ENCODE data around the gene IFNL1.
A peak's percentile ranks its signal among the peaks of the same experiment; 100 is the strongest.
"Not testable (repeated sequence)": the region's sequence is repeated elsewhere in the genome, so short reads cannot be mapped to it uniquely, and the experiment has no call there.

The IFNL1 gene

DNA sequence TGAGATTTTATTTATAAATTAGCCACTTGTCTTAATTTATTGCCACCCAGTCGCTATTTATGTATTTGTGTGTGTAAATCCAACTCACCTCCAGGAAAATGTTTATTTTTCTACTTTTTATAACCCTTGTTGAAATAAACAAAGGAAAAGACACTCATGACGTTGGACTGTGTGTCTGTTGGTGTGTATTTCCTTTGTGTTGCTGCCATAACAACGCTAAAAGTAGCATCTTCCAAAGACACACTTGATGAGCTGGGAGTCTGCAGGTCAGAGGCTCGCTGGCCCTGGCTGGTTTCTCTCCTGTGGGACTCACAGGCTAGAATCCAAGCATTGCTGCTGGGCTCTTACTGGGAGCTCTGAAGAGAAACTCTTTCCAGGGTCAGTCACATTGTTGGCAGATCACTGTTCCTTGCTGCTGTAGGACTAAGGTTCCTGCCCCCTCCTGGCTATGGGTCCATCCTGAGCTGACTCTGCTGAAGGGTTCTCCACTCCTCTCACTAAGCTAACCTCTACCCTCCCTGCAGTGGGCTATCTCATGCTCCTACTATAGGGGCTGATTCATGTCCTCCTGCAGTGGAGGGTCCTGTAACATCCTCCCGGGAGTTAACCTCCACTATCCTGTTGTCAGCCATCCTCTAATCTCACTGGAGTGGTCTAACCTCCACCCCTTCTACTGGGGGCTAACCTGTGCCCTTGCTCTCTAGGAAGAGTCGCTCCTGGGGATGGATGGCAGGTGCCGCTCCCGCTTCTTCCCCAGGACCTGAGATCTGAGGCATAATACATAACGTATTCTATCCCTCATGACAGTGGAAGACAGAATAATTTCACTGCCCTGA lies 26.0 kb upstream of the IFNL1 start:
- DNase-seq: no peak

DNA sequence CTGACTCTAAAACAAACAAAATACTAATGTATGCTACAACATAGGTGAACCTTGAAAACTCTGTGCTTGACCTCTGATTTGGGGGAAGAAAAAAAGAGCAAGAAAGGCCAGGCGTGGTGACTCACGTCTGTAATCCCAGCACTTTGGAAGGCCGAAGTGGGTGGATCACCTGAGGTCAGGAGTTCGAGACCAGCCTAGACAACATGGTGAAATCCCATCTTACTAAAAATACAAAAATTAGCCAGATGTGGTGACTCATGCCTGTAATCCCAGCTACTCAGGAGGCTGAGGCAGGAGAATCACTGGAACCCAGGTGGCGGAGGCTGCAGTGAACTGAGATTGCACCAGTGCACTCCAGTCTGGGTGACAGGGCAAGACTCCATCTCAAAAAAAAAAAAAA lies 22.3 kb upstream of the IFNL1 start:
- DNase-seq: not testable (repeated sequence)

DNA sequence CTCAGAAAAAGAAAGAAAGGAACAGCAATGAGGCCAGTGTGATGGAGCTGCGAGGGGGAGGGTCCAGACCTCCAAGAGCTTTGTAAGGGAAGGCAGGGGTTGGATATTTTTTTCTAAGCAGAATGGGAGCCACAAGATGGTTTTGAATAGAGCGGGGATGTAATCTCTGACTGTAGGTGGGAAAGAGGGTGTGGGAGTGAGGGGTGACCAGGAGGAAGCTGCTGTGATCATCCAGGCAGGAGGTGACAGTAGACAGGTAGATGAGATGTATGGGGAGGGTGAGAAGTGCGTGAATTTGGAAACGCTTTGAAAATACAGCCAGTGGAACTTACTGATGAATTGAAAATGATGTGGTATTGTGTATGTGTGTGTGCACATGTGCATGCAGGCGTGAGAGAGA lies 20.6 kb upstream of the IFNL1 start:
- no peak for DNase-seq

DNA sequence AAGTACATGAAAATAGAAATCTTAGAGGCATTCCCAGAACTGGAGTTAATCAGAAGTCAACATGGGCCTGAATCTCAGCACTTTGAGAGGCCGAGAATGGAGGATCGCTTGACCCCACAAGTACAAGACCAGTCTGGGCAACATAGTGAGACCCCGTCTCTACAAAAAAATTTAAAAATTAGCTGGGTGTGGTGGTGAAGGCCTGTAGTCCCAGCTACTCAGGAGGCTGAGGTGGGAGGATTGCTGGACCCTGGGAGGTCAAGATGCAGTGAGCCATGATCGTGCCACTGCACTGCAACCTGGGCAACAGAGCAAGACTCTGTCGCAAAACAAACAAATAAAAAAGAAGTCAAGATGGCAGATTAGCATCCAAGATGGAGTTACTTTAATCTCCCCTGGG lies 19.5 kb upstream of the IFNL1 start:
- DNase-seq: no peak

DNA sequence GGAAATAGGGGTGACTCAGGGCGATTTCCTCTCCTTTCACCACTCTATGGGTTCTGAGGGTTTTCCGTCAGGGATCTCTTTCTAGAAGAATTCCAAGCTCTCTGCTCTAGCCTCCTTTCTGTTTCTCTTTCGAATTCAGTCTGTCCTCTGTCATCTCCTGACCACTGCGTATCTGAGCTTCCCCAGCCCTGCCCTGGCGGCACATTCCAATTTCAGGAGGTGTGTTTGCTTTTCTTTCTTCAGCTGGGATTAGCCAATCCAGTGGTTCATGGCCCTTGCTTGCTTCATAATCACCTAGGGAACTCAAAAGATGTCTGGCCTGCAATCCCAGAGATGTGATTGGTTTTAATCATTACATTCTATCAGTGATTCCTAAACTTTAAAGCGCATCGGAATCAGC lies 18.6 kb upstream of the IFNL1 start:
- no peak for DNase-seq

DNA sequence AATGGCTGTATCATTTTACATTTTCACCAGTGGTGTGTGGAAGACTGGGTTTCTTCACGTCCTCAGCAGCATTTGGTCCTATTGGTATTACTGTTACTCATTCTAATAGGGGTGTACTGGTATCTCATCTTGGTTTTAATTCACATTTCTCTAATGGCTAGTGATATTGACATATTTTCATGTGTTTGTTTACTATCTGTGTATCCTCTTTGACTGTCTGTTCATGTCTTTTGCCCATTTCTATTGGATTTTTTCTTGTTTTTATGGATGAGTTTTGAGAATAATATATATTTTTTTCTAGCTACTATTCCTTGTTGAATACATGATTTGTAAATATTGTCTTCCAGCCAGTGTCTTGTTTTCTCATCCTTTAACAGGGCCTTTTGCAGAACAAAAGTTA lies 14.2 kb upstream of the IFNL1 start:
- DNase-seq: no peak

DNA sequence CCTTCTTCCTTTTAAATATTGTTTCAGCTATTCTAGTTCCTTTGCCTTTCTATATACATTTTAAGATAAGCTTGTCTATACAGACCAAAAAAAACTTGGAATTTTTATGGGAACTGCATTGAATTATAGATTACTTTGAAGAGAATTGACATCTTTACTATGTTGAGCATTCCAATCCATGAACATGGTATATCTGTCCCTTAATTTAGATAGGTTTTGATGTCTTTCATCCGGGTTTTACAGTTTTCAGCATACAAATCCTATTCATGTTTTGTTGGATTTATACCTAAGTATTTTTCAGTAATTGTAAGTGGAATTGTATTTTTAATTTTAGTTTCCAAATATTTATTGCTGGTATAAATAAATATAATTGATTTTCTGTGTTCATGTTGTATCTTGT lies 12.2 kb upstream of the IFNL1 start:
- no peak for DNase-seq

DNA sequence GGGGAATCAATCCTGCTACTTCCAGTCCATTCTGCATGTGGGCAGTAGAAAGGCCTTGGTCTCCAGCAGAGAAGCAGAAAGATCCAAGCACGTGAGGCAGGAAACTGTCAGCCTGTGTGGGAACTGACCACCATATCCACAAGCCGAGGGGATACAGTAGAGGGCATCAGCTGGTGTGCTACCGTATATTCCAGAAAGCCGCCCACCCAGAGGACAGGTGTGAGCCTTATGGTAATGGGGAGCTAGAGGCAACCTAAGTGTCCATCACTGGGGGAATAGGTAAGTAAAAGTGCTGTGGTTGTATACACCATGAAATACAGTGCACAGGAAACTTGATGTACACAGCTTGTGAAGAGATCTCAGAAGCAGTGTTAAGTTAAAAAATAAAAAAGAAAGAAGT lies 2.8 kb upstream of the IFNL1 start:
- no peak for DNase-seq

DNA sequence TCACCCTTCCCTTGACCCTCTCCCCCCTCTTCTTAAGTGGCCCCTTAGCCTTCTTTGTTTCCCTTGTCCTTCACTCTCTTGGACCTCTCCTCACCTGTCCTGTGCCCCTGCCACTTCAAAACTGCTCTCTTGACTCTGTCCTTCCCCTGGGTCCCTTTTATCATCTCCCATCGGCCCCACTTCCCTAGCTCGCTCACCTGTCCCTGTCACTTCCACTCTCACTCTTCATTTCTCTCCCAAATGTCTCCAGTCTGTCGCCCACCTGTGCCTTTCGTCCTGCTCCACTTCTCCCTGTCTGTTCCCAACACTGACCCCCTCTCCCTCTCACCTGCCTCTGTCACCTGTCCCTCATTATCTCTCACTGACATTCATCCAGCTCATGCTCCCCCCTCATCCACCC lies 699 bp downstream of the IFNL1 start:
- DNase-seq: no peak

DNA sequence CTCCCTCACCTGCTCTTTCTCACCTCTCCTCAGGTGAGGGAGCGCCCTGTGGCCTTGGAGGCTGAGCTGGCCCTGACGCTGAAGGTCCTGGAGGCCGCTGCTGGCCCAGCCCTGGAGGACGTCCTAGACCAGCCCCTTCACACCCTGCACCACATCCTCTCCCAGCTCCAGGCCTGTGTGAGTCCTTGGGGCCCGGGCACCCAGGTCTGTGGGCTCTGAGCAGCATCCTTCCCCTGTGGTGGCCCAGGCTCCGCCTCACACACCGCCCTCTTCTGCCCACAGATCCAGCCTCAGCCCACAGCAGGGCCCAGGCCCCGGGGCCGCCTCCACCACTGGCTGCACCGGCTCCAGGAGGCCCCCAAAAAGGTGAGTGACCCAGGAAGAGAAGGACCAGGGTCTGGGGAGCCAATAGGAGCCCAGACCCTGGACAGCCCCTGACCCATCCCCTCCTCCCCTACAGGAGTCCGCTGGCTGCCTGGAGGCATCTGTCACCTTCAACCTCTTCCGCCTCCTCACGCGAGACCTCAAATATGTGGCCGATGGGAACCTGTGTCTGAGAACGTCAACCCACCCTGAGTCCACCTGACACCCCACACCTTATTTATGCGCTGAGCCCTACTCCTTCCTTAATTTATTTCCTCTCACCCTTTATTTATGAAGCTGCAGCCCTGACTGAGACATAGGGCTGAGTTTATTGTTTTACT lies 1.9 kb downstream of the IFNL1 start:
- DNase-seq: peak in 1 of 2 donors; percentile 20

DNA sequence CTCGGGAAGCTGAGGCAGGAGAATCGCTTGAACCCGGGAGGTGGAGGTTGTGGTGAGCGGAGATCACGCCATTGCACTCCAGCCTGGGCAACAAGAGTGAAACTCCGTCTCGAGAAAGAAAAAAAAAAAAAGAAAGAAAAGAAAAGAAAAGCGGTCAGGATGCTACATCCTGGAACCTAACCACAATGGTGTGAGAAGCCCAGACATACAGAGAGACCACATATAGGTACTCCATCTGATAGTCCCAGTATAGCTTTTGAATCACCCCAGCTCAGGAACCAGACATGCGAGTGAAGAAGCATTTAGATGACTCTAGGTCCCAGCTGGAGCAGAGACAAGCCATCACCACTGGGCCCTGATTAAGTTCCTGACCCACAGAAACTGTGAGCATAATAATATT lies 3.2 kb downstream of the IFNL1 start:
- DNase-seq: no peak

DNA sequence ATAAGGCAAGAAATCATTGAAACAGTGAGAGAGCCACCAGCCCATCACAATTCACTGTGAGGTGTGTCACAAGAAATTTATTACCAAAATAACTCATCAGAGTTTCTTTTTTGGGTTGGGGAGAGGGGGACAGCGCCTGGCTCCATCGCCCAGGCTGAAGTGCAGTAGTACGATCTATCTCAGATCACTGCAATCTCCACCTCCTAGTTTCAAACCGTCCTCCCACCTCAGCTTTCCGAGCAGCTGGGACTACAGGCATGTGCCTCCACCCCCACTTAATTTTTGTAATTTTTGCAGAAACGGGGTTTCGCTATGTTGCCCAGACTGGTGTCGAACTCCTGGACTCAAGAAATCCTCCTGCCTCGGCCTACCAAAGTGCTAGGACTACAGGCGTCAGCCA lies 3.6 kb downstream of the IFNL1 start:
- no peak for DNase-seq

DNA sequence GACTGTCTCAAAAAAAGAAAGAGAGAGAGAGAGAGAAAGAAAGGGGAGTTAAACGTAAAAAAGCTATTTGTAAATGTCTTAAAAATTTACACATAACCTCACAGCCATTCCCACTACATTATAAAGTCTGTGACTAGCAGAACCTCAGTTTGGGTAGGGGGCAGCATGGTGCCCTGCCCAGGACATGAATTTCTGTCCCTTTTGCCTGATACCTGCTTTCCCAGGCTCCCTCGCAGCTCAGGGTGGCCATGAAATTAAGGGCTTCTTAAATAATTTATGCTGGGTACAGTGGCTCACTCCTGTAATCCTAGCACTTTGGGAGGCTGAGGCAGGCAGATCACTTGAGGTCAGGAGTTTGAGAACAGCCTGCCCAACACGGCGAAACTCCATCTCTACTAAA lies 4.8 kb downstream of the IFNL1 start:
- no peak for DNase-seq

DNA sequence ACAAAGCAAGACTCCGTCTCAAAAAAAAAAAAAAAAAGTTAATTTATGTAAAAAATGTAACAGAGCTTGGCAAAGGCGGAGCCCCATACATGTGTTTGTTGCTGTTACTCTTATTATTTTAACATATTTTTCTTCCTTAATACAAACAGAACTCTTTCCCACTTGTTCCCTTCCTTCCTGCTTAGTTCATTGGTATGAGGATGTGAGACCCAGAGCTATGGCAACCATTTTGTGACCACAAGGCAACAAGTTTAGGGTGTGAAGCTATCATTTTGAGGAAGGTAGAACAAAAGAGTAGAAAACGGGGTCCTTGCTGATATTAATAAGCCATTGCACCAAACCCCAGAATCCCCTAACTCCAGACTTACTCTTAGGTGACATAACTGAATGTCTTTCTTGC lies 5.4 kb downstream of the IFNL1 start:
- DNase-seq: no peak

DNA sequence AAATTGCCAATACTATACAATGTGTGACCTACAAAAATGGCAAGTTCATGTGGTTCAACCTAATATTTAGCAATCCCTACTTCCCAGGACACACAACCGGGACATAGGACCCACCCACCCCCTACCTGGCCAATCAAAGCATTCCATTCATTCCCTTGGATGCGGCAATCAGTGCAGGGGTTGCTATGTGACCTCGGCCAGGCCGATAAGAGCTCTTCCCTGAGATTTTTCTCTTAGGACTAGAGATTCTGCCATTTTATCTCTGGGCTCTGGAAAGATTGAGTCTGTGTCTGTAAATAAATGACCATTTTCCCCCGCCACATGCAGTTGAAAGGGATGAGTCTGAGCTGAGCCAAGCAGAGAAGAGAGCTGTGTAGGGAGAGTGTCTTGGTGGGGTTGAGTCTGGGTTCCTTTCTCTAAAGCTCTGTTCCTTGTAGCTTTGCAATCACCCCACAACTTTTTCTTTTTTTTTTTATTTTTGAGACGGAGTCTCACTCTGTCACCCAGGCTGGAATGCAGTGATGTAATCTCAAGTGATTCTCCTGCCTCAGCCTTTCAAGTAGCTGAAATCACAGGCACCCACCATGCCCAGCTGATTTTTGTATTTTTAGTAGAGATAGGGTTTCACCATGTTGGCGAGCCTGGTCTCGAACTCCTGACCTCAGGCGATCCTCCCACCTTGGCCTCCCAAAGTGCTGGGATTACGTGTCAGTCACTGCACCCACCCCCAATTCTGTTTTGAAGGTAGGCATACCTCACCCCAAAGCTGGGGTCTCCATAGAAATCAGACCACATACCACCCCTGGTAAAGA lies 7.4 kb downstream of the IFNL1 start:
- no peak for DNase-seq

DNA sequence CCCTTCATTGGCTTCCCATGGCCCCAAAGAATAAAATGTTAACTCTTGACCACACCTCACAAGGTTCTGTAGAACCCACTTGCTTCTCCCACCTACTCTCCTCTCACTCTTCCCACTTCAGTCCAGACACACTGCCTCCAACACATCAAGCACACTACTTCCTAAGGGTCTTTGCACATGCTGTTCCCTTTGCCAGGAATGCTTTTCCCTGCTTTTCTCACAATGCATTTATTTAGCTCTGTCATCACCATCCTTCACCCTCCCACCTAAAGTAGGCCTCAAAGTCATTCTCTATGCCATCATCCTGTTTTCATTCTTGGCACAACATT lies 7.9 kb downstream of the IFNL1 start:
- no peak for DNase-seq

DNA sequence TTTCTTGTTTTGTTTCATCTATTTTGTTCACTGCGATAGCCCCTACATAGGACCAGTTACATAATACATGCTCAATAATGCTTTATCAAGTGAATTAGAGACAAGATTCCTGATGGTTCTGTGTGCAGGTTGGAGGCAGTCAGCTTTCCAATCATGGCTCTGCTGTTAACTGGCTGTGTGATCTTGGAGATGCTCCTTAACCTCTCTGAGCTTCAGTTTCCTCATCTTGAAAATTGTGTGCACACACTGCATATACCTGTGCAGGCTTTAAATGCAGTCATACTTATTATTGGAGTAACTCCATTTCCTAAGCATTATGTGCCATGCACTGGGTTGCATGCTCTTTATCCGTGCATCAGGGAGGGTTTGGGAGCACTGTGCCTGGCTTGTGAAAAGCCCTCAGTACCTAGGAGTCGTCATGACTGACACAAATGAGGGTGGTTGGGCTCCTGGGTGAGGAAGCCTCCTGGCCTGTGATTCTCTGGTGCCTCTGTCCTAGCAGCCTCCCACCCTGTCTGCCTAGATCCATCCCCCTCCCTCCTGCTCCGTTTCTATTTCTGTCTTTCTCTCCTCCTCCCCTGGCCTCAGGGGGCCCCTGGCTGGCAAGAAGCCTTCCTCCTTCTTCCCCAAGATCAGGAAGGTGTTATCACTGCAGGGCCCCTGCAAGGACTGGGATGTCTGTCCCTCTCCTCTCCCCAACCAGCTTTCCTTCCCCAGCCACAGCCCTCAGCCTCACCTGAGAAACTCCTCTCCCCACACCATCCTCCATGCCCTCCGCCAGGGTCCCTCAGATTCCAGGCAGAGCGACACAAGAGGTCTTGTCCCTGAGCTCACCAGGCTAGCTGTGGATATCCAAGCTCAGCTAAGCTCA lies 8.7 kb downstream of the IFNL1 start:
- no peak for DNase-seq

DNA sequence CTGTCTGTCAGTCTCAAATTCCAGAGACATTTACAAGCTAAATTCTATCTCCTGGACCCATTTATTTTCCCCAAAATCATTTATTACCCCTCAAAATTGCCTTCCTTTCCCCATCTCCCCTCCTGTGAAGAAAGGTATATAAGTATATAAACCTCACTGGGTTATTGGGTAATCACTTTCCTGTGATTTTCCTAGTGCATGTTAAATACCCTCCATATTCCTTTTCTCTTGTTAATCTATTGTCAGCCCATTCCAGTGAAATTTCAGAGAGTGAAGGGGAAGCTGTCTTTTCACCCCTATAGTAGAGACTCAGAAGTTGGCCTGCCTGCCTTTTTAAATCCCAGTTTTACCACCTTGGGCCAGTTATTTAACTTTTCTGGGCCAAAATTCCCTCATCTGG lies 9.9 kb downstream of the IFNL1 start:
- no peak for DNase-seq

DNA sequence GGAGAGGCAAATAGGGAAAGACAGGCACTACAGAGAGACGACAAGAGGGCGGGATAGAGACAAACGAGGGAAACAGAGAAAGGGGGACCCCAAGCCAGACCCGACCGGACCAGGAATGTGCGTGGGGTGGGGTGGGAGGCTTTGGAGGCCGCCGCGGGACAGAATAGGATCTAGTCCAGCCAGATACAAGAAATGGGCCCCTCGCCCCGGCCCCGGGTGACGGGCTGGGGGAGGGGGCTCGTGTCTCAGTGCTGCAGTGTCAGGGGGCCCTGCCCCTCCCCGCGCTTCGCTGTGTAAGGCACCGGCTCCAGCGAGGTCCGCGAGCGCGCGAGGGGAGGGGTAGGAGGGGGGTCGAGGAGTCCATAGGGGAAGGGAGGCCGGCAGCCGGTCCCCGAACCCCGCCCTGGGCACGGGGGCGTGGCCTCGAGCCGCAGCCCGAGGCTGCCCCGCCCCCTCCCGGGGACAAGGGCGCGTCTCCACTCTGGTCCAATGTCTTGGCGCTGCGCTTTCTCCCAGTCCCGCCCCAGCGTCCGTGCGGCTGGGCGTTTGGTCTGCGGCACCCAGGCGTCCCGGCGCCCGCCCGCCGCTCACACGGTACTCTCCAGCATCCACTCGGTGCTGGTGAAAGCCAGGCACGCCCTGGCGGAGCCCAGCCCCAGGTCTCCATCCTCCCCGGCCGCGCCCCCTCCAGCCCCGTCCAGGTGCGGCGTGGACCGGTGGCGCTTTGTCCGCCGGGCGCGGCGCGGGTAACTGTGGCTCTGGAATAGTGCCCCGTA lies 11.0 kb downstream of the IFNL1 start:
- DNase-seq: no peak

DNA sequence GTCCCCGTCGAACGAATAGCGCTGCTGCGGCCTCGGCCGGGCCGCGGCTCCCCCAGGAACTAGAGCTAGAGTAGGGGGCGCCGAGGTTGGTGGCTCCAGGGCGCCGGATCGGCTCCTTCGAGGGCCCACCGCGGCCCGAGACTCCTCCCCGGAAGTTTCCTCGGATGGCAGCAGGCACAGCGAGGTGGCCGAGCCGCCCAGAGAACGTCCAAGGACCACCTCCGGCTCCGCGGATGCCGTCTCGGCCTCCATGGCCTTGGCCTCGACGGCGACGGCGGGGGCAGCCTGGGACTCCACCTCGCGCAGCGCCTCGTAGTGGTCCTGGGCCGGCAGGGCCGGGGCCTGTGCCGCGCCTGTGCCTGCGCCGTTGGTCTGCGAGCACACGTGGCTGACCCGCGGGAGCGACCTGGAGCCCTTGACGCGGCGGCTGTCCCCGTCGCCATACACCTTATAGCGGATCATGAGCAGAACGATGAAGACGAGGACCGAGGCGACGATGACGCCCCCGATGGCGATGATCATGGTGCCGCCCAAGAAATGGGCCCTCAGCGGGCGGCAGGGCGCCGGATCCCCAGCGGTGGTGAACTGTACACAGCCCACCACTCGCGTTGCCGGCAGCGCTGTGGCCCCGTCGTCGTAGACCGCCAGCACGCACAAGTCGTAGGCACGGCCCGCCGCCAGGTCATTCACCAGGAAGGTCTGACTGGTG lies 11.8 kb downstream of the IFNL1 start:
- DNase-seq: no peak

DNA sequence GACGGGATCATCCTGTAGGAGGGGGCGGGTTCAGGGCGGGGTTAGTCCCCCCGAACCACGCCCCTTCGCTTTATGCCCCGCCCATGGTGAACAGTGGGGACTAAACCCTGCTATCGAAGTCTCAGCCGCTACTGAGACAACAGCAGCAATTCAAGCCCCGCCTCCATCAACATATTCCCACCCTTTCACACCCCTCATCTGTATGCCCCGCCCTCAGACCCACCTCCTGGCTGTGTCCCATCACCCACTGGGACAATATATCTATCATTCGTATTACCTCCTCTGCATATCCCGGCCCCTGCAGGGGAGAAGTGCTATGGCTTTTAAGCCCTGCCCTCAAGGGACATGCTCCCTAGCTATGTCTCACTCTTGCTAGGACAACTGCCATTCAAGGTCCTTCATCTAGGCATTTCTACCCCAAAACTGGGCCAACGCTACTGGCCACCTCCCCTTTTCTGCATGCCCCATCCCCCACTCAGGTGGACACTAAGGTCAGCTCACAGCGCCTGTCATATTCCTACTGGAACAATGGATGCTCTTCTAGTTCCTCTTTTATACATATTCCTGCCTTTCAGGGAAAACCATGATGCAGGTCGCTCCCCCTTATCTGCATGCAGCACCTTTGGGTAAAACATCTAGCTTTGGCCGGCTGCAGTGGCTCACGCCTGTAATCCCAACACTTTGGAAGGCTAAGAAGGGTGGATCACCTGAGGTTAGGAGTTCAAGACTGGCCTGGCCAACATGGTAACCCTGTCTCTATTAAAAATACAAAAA lies 12.5 kb downstream of the IFNL1 start:
- no peak for DNase-seq
